Regular cardiac myocyte (primary cell): Measurements from ENCODE around the gene TNPO1. TPM values are rescaled to one million over a fixed set of nuclear protein-coding genes. Genes with fewer than 3 reads are reported as not detected.

Source experiments
- total RNA-seq: library from RNA; depleted of rRNA; stranded (reverse); fragments of >200 nt; gene quantifications from 2 replicates; pipeline ENCODE4 v1.2.3, GENCODE V29; 2014

TNPO1 gene
- total RNA-seq: 364 and 383 TPM in 2 replicates

GRCh38 chr5:72816284-72817075, at the start of gene TNPO1:
Gene TNPO1 (plus strand): TSS chr5:72816661. CDS start chr5:72816738, 77 bp downstream.

GRCh38 chr5:72955768-72956323, 139.4 kb downstream of the TNPO1 start, which contains the start of gene FCHO2:
Gene FCHO2 (plus strand): TSS chr5:72956041. CDS start chr5:72956097, 56 bp downstream.

Other genes with a start within 250 kb of the TNPO1 start
- 10.0 and 24.0 TPM in 2 replicates for gene FCHO2, start 139.4 kb downstream of the TNPO1 start, total RNA-seq